NCI-H748 treated with DMSO at 0.1 percent for 48 hours (cell line): Measurements from ENCODE around the gene RAB6B.

Source experiments
- DNase-seq: peaks from one replicate; lab custom pipeline; 2025; lab: John Stamatoyannopoulos, UW

RAB6B gene

DNA sequence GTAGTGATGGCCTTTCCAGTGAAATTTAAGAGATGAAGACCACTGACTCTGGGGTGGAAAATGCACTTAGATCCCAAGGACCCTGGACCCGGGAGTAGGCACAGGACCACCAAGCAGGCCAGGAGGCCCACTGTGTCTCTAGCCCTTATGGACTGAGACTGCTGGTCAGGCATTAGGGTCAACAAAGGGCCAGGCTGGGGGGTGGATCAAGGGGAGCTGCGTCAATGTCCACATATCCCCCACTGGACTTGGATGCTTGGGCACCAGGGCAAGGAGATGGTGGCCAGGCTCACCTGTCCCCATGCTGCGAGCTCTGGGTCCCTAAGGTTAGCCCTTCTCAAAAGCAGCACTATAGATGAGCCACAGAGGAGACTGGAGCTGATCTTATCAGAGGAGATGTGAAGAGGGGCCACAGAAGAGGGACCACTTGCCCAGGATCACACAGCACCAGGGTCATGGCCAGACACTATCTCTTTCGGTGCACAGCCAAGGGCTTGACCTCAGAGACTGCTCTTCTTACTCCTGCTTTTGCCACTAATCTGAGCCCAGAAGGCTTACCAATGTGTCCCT lies 14.7 kb downstream of the RAB6B start:
- DNase-seq = no peak

DNA sequence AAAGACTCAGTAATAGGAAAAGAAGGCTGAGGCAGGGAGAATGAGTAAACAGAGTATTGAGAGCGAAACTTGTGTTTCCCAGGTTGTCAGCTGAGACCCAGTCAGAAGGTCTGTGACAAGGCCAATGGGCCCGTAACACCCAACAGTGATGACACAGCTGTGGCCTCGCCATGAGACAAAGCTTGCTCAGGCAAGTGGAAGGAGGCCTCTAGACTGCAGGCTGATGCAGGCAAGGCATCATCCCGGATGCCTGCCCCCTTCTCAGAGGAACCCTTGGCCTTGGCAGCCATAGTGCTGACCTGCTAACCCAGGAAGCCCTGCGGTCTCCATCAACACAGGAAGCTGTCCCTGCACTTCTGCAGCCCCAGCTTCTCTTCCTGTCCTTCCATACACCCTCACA lies 15.4 kb downstream of the RAB6B start:
- no peak for DNase-seq

DNA sequence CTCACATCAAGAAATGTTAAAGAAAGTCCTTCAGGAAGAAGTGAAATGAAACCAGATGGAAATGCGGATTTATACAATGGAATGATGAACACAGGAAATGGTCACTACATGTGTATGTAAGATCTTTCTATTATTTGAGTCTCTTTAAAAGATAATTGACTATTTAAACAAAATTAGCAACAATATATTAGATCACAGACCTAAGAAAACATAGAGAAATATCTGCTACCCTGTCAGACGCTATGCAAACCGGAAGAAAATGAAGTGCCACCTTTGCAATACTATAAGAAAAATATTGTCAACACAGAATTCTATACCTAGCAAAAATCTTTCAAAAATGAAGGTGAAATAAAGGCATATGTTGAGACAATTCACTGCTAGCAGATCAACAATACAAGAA lies 17.2 kb downstream of the RAB6B start:
- DNase-seq = no peak

DNA sequence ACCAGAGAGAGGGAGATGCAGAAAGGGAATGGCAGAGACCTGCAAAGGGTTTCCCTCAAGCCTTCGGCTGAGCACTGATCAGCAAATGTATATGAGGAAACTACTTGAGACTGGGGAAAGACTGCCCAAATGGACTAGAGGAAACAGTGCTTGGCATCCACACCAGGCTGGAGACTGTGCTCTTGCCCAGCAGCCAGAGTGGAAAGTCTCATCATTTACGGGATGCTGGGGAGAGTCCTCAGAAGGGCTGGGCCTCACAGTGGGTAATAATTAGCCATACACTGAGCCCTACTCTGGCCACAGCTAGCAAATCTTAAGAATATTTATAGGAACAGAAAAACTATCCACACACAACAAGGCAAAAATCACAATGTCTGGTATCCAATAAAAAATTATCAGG lies 18.5 kb downstream of the RAB6B start:
- no peak for DNase-seq

DNA sequence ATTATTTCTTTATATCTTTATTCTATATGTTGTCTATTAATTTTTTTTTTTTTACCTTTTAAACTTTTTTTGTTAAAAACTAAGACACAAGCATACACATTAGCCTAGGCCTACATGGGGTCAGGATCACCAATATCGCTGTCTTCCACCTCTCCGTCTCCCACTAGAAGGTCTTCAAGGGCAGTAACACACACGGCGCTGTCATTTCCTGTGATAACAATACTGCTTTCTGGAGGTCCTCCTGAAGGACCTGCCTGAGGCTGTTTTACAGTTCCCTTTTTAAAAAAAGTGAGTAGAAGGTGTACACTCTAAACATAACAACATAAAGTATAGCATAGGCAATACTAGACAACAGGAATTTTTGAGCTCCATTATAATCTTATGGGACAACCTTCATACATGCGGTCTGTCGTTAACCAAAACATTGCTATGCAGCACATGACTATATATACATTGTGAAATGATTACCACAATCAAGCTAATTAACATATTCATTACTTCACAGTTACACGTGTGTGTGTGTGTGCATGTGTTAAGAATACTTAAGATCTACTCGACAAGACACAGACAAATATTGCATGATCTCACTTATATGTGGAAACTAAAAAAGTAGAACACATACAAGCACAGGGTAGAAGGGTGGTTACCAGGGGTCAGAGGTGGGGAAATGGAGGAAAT lies 20.8 kb downstream of the RAB6B start:
- no peak for DNase-seq

DNA sequence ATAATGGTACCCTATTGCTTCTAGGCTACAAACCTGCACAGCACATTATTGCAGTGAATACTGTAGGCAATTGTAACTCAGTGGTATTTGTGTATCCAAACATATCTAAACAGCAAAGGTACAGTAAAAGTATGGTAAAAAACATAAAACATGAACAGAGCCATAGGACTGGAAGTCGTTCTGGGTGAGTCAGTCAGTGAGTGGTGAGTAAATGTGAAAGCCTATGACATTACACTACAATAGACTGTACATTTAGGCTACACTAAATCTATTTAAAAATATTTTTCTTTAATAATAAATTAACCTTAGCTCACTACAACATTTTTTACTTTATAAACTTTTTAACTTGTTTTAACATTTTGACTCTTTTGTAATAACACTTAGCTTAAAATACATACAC lies 21.3 kb downstream of the RAB6B start:
- no peak for DNase-seq

DNA sequence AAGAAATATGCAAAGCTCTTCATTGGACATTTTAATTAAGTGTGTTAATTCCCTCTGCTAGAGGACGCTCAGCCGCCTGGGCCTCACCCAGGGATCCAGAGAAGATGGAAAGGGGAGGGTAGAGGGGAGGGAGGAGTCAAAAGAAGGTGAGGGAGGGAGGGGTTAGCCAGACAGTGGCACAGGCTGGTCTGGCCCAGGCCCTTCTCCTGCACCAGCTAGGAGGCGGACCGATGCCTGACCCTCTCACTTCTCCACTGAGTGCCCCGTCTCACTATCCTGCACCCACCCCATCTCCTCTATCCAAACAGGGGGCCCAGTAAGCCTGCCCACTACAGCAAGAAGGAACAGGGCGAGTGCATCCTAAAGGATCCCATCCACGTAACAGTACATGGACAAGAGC lies 22.9 kb downstream of the RAB6B start:
- no peak for DNase-seq

DNA sequence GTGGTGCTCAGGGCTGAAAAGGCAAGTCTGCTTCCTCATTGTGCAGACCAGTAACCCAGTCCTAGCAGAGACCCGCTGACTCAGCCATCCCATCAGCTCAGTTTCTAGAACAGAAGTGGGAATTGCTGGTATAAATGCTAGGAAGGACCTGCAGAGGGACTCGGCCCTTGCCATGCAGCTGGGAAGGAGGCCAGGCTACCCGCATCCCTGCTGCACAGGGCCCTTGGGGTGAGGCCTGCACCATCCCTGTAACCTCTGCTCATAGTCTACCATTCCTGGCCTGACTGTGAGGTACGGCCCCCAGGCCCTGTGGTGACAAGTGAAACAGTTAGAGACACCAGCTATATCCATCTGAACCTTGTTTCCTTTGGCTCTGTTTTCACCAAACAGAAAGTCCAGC lies 23.5 kb downstream of the RAB6B start:
- DNase-seq = no peak

DNA sequence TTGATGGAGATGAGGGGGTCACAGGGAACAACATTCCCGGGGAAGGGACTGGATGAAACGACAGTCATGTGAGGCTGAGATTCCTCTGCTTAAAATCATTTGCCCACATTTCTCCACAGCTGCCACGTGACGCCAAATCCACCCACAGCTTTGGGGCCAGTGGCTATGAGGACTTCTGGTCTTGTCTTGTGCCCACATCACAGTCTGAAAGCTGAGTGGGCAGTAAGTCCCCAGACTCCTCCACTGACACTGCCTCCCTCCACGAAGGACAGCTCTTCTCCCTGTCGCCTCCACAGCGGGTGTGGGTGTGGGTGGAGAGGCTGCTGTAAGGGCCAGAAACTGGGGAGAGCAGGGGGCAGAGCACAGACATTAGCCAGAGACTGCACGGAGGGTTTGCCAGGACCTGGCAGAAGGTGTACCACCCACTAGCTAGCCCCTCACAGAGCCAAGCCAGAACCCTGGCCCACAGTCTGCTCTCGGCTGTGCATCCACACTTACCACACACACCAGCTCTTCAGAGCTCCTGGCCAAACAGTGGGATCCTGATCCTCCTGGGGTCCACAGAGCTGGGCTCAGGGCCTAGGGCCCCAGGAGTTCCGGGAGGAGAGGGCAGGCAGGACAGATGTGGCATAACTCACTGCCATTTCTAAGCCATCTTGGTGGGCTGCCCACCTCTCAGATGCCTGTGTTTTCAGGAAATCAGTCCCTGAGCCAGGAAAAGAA lies 24.2 kb downstream of the RAB6B start:
- no peak for DNase-seq

DNA sequence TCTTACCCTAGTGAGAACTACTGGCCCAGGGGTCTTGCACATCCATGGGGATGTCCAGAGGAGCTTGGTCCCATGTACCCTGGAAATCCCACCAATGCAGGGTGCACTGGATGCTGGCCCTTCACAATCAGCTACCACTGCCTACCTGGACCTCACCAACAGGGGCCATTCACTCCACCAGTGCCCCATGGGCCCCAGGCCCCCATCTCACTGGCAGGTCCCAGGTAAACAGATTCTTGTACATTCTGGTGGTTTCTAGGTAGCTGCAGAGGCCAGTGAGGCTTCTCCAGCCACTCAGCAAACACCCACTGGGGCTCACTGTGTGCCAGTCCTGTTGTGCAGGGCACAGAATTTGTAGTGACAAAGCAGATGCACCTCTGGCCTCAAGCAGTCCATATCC lies 24.9 kb downstream of the RAB6B start:
- DNase-seq = no peak

DNA sequence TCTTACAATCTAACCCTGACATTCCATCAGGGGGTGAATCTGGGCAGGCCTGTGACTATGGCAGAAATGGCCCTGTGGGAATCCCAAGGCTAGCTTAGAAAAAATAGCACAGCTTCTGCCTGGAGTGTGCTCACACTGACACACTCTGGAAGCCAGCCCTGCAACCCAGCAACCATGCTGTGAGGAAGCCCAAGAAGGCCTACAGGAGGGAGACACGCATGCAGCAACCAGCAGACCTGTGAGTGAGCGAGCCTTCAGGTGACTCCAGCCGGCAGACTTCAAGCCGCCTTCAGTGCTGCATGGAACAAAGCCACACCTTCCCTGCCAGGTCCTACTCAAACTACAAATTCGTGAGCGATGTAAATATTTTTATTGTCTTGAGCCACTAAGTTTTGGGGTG lies 26.1 kb downstream of the RAB6B start:
- DNase-seq = no peak

DNA sequence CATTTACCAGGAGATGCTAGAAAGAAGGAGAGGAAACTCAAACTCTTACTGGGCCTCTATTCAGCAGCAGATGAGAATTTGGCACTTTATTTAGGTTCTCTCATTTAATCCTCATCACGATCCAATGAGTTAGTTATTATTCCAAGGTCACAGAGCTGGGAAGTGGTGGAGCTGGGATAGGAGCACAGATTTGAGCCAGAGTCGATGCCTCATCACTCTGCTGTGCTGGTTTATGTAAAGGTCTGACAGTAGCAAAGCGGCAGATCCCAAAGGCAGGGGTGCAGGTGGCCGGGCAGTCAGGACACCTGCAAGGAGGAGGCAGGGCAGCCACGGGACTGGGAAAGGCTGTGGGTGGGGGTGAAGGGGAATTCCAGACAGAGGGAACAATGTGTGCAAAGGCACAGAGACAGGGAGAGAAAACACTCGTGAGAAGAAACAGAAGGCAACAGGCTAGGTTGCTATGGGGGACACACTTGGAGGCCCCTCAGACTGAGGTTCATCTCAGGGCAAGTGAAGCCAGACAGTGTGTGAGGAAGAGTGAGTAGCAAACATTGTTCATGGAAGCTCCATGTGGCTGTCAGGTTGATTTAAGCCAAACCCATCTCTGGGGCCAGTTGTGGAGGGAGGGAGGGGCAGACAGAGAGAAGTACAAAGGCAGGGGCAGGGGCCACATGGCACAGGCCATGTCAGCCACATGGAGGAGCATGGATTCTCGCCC lies 26.8 kb downstream of the RAB6B start:
- DNase-seq = no peak

DNA sequence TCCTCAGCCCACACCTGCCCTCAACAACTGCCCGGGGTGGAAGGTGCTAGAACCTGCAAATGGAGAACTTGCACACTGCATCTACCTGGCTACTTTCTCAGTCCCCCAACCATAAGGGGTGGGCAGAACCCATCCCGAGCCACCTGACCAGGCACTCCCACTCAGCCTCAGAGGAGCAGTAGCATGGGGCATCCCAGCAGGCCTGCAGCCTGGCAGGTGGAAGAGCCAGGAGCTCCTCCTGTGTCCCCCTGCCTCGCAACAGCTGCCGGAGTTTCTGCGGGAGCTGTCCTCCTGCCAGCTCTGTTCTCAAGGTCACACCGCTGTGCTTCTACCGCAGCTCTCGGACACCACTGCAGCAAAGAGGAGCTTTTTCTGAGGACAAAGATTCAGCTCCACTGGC lies 27.5 kb downstream of the RAB6B start:
- no peak for DNase-seq

DNA sequence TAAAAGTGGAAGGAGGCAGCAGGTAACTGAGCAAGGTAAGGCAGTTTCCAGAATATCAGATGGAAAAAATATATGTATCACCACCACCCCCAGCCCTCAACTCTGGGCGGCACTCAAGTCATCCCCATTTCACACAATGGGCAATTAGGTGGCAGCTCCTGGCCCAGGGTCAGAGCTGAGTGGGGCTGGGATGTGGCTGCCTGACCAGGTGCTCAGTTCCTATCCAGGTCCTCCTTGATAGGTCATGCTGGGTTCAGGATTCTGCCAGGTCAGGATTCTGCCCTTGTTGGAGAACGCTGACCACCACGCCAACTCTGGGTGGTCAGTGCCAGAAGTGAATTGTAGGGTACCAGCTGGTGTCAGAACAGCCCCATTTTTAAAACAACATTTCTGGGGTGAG lies 29.5 kb downstream of the RAB6B start:
- DNase-seq = no peak

DNA sequence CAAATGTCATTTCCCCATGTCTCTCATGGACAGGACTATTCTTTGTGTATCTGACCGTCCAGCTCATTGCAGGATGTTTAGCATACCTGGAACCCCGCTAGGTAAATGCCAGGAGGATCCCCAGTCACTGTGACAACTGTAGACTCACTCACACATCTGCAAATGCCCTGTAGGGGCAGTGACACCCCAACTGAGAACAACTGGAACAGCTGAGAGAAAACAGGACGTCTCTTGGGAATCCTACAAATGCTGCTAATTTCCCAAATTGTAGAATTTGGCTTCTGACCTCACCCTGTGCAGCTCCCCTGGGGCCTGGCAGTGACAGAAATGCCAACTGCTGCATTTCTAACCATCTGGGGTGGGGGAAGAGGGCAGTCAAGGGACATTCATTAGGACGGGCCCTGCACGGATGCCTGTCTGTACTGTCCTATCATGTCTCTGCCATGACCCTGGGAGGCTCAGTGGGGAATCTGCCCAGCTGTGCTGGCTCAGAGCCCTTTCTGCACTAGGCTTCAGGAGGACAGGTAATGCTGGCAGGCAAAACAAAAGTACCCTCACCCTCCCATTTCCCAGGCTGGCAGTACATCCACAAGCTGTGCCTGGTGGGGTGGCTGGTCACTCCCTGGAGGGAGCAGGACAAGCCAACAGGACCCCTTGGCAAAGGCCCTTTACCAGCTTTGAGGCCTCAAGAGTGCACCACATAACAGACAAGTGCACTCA lies 30.4 kb downstream of the RAB6B start:
- no peak for DNase-seq

DNA sequence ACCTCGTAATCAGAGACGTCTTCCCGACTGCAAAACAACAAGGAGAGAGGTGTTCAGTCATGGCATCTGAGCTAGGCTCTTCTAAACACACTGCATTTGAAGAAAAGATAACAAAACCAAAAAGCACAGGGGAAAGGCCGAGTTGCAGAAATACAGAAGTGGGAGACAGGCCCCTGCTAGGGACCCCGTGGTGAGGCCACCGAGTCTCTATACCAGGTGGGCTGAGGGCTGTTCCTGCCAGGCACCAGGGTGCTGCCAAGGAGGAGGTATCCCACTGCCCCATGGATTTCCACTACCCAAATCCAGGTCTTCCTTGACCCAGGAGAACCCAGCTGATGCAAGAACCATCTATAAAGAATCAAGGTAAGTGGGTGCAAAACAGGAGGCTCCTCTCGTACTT lies 31.1 kb downstream of the RAB6B start:
- no peak for DNase-seq

DNA sequence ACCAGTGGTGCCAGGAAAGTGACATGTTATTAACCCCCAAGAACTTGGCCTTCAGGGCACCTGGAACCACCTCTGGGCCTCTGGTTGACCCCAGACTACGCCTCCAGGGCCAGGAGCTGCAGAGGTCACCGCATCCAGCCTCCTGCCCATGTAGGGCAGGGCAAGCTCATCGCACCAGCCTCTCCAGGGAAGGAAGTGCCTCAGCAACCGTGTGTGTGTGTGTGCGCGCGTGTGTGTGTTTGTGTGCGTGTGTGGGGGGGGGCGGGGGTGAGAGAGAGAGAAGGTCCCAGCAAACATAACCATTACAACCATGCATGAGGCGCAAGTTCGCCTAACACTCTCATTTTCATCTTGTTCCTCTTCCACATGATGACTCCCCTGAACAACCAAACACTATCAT lies 31.8 kb downstream of the RAB6B start:
- DNase-seq = no peak

DNA sequence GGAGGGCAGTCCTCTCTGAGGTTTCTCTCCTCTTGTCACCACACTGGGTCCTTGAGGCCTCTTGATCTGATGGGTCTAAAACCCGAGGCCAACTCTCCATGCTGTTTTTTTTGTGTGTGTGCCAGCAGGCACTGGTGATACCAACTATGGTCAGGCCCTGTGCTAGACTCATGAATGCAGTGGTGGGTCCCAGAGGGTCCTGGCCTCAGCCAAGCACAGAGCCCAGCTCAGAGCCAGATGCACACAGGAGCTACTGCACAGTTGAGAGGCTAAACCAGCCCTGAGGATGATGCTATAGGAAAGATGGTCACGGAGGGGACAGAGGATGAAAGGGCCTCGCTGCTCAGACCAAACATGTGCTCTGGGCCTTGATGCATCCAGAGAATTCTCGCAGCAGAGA lies 33.5 kb downstream of the RAB6B start:
- DNase-seq = no peak

DNA sequence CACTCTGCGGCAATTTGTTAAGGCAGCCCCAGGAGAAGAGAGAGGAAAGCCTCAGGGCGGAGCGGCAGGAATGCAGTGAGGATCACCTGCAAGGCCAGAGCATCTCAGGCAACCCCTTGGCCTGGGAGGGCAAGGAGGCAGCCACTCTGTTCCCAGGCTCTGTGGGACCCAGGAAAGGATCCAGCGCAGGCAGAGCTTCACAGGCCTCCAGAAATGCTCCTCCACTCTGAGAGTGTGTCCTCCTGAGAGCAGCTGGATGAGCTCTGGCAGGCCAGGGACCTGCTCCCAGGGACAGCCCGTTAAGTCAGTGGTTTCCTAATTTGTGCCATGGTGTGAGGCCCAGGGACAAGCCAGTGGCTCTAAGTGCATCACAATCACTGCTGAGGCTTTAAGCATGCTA lies 35.2 kb downstream of the RAB6B start:
- no peak for DNase-seq

DNA sequence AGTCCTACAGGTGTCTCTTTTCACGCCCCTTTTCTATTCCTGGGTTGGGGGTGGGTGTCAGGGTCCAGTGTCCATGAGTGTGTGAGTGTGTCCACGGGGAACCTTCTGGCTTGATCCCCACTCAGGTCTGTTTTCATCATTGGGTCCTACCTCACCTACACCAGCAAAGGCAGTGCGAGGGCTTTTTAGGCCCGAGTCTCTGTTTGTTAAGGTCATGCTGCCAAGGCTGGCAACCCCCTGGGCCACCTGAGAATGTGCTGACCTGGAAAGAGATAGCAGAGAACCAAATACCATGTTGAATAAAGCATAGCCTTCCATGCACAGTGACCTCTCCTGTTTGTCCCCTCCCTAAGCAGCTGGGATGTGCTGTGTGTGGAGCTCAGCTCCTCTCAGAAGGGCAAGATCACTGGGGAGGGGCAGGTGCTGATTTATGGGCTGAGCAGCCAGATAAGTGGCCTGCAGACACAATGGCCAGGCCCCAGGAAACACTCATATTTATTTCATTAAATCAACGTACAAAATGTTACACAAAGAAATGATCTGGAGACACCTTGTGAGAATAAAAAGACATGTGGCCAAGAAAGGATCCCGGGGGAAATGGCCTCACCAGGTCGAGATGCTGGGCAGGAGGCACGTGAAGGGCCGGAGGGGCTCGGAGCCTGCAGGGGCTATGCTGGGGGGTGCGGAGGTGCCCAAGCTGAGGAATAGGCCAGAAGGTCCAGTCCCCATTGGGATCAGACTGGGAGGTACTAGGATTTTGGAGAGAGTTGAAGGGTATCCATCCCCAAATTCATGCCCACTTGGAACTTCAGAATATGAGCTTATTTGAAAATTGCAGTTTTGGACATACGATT lies 36.1 kb downstream of the RAB6B start:
- DNase-seq = no peak

DNA sequence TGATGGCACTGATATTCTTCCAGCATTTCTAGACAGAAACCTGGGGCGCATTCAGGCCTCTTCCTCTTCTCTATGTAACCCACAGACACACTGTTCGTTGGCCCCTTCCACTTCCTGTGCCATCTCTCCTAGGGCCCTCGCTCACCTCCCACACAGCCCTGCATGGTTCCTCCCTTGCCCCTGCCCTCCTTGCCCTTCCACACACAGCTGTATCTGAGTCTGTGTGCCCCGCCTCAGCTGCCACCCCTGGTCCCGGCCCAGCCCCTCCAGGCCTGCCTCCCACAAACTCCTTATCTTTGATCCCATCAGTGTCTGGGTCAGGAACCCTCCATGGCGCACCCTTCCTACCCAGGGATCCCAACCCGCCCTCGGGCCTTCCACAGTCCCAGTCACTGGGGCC lies 37.9 kb downstream of the RAB6B start:
- DNase-seq = no peak
